ENCODE data around the gene FIBP.
A peak's percentile ranks its signal among the peaks of the same experiment; 100 is the strongest.

Gene FIBP

DNA sequence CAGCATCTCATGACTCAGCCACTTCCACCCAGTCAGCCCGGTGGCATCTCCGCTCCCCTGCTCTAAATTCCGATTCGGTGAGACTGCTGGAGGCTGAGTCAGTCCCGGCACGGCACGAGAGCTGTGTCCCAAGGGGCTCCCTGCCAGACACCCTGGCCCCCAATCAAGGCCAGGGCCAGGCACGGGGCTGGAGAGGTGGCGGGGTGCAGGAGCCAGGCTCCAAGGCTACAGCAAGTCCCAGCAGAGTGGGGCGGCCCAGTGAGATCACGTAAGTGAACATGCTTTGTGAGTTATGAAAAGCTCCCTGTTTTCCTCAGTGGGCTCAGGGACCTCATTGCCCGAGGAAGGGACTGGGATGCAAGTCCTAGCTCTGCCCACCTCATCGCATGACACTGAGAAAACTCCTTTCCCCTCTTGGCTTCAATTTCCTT is 27.6 kb upstream of the FIBP start:
- H3K4me3 ChIP-seq (replicated peaks; ENCODE audit: low read depth, low read length) = peak overlapping the region; percentile 99
- DNase-seq (ENCODE audit: extremely low read depth, low read depth) = peak; percentile 94
- TF ChIP-seq, protein P1, sequence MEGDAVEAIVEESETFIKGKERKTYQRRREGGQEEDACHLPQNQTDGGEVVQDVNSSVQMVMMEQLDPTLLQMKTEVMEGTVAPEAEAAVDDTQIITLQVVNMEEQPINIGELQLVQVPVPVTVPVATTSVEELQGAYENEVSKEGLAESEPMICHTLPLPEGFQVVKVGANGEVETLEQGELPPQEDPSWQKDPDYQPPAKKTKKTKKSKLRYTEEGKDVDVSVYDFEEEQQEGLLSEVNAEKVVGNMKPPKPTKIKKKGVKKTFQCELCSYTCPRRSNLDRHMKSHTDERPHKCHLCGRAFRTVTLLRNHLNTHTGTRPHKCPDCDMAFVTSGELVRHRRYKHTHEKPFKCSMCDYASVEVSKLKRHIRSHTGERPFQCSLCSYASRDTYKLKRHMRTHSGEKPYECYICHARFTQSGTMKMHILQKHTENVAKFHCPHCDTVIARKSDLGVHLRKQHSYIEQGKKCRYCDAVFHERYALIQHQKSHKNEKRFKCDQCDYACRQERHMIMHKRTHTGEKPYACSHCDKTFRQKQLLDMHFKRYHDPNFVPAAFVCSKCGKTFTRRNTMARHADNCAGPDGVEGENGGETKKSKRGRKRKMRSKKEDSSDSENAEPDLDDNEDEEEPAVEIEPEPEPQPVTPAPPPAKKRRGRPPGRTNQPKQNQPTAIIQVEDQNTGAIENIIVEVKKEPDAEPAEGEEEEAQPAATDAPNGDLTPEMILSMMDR (IDR thresholded peaks at IDR 0.05; ENCODE audit: low read depth, low read length, missing control alignments) = no peak

- DNase-seq (ENCODE audit: extremely low read depth, low read depth) = no peak
- H3K4me3 ChIP-seq (replicated peaks; ENCODE audit: low read depth, low read length) = peak overlapping the region; percentile 99
- TF ChIP-seq, protein P1 (IDR thresholded peaks at IDR 0.05; ENCODE audit: low read depth, low read length, missing control alignments) = no peak
Observed at GRCh38 chr11:65915101-65915820, 27.0 kb upstream of the FIBP start.

DNA sequence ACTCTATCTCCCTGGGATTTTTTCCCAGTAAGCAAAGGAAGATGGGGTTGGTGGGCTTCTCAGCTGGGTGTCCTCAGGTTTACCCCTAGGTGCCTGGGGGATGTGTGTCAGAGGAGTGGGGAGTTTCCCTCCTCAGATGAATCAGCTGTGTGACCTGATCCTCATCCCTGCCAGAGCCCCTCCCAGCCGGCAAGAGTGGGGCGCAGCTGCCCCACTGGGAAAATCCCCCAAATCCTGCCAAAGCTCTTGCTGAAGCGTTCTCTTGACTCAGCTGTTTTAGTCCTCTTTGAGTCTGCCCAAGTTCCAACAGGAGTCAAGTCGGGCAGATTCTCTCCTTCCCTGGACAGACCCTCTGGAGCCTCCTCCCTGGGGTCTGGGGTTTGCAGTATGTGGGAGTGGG is 24.6 kb upstream of the FIBP start:
- no peak overlapping the region for H3K4me3 ChIP-seq (replicated peaks; ENCODE audit: low read depth, low read length)
- DNase-seq (ENCODE audit: extremely low read depth, low read depth) = no peak
- TF ChIP-seq, protein P1 (IDR thresholded peaks at IDR 0.05; ENCODE audit: low read depth, low read length, missing control alignments) = no peak

- H3K4me3 ChIP-seq (replicated peaks; ENCODE audit: low read depth, low read length) = no peak overlapping the region
- DNase-seq (ENCODE audit: extremely low read depth, low read depth) = no peak
- TF ChIP-seq, protein P1 (IDR thresholded peaks at IDR 0.05; ENCODE audit: low read depth, low read length, missing control alignments) = peak; percentile 19
Observed at GRCh38 chr11:65911682-65912568, 23.7 kb upstream of the FIBP start.

DNA sequence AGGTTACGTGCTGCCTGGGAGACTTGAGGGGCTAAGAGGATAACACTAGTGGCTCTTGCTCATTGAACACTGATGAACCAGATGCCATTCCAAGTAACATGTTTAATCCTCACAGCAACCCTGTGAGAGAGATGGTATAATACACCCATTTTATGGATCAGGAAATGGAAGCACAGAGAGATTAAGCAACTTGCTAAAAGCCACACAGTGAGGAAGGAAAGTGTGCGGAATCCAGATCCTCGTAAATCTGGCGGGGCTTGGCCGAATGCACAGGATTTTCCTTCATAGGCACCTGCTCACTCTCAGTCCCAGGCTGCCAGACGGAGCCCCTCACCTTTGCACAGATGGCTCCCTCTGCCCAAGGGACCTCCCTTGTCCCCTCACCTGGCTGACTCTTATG is 19.6 kb upstream of the FIBP start:
- TF ChIP-seq, protein P1 (IDR thresholded peaks at IDR 0.05; ENCODE audit: low read depth, low read length, missing control alignments) = no peak
- DNase-seq (ENCODE audit: extremely low read depth, low read depth) = no peak
- H3K4me3 ChIP-seq (replicated peaks; ENCODE audit: low read depth, low read length) = no peak overlapping the region

GRCh38 chr11:65906602-65907001 is 18.3 kb upstream of the FIBP start:
- TF ChIP-seq, protein P1 (IDR thresholded peaks at IDR 0.05; ENCODE audit: low read depth, low read length, missing control alignments) = no peak
- no peak overlapping the region for H3K4me3 ChIP-seq (replicated peaks; ENCODE audit: low read depth, low read length)
- DNase-seq (ENCODE audit: extremely low read depth, low read depth) = no peak

Measured in HFF-Myc (cell line).